Measurements from ENCODE around the gene CDK12.
"Not testable (repeated sequence)": the region's sequence is repeated elsewhere in the genome, so short reads cannot be mapped to it uniquely, and the experiment has no call there.

Gene CDK12

GRCh38 chr17:39461113-39461925, at the start of gene CDK12:
Gene CDK12, plus strand, starts transcription at chr17:39461486. Its CDS starts 586 bp downstream, at chr17:39462072.
- Histone ChIP-seq H3K36me3 (ENCODE audit: control insufficient read depth, insufficient read depth, low read length) (no peaks in the 10 kb centered on the region), H3K27me3 (replicated peaks; ENCODE audit: control insufficient read depth, insufficient read depth, low read length) (no peaks in the 10 kb centered on the region), H3K4me3 (replicated peaks; ENCODE audit: low read depth, low read length) (peak within 1 kb of the TSS; percentile 97)
- peak; percentile 96 for DNase-seq (ENCODE audit: extremely low read depth, insufficient read length)
- no peak for TF ChIP-seq CTCF (IDR thresholded peaks at IDR 0.05; ENCODE audit: insufficient read depth, low read length, poor library complexity, severe bottlenecking)

GRCh38 chr17:39416141-39416540, 45.1 kb upstream of the CDK12 start:
- Histone ChIP-seq H3K4me3 (replicated peaks; ENCODE audit: low read depth, low read length) (no peak overlapping the region), H3K36me3 (ENCODE audit: control insufficient read depth, insufficient read depth, low read length) (peaks cover 8% of the 10 kb centered on the region), H3K27me3 (replicated peaks; ENCODE audit: control insufficient read depth, insufficient read depth, low read length) (no peaks in the 10 kb centered on the region)
- DNase-seq (ENCODE audit: extremely low read depth, insufficient read length): no peak
- TF ChIP-seq CTCF (IDR thresholded peaks at IDR 0.05; ENCODE audit: insufficient read depth, low read length, poor library complexity, severe bottlenecking): no peak

- TF ChIP-seq CTCF (IDR thresholded peaks at IDR 0.05; ENCODE audit: insufficient read depth, low read length, poor library complexity, severe bottlenecking): no peak
- Histone ChIP-seq H3K27me3 (replicated peaks; ENCODE audit: control insufficient read depth, insufficient read depth, low read length) (no peaks in the 10 kb centered on the region), H3K36me3 (ENCODE audit: control insufficient read depth, insufficient read depth, low read length) (peaks cover 9% of the 10 kb centered on the region), H3K4me3 (replicated peaks; ENCODE audit: low read depth, low read length) (no peak overlapping the region)
- DNase-seq (ENCODE audit: extremely low read depth, insufficient read length): no peak
These were observed 31.7 kb upstream of the CDK12 start for GRCh38 chr17:39429600-39429999.

- not testable (repeated sequence) for H3K36me3 ChIP-seq (ENCODE audit: control insufficient read depth, insufficient read depth, low read length); H3K27me3 ChIP-seq (replicated peaks; ENCODE audit: control insufficient read depth, insufficient read depth, low read length); DNase-seq (ENCODE audit: extremely low read depth, insufficient read length); H3K4me3 ChIP-seq (replicated peaks; ENCODE audit: low read depth, low read length)
These were observed 21.4 kb upstream of the CDK12 start for GRCh38 chr17:39439868-39440267.

- TF ChIP-seq CTCF (IDR thresholded peaks at IDR 0.05; ENCODE audit: insufficient read depth, low read length, poor library complexity, severe bottlenecking): no peak
- H3K27me3 ChIP-seq (replicated peaks; ENCODE audit: control insufficient read depth, insufficient read depth, low read length): no peaks in the 10 kb centered on the region
- no peak for DNase-seq (ENCODE audit: extremely low read depth, insufficient read length)
- H3K4me3 ChIP-seq (replicated peaks; ENCODE audit: low read depth, low read length): no peak overlapping the region
- H3K36me3 ChIP-seq (ENCODE audit: control insufficient read depth, insufficient read depth, low read length): peaks cover 3% of the 10 kb centered on the region
These were observed 18.0 kb upstream of the CDK12 start for GRCh38 chr17:39443326-39443725.

- TF ChIP-seq CTCF (IDR thresholded peaks at IDR 0.05; ENCODE audit: insufficient read depth, low read length, poor library complexity, severe bottlenecking): no peak
- H3K27me3 ChIP-seq (replicated peaks; ENCODE audit: control insufficient read depth, insufficient read depth, low read length): no peaks in the 10 kb centered on the region
These were observed 13.7 kb upstream of the CDK12 start for GRCh38 chr17:39447561-39447960.

More at GRCh38 chr17:39447561-39447960, 13.7 kb upstream of the CDK12 start:
- no peak for DNase-seq (ENCODE audit: extremely low read depth, insufficient read length)
- peaks cover 2% of the 10 kb centered on the region; the same call in 1 of the 2 replicates for H3K36me3 ChIP-seq (ENCODE audit: control insufficient read depth, insufficient read depth, low read length)
- H3K4me3 ChIP-seq (replicated peaks; ENCODE audit: low read depth, low read length): no peak overlapping the region
